Right lobe of liver (tissue), 6 donors: ENCODE data around the gene CLSTN3. TPM values are rescaled to one million over a fixed set of nuclear protein-coding genes. Genes with fewer than 3 reads are reported as not detected.
A peak's percentile ranks its signal among the peaks of the same experiment; 100 is the strongest.

Source experiments
- ATAC-seq, 4 donors: fragments of 200-7000 bp; cut with Tn5 transposase; one replicate each; pipeline ENCODE4 v1.9.1; 2020; ENCODE audit warnings: mild to moderate bottlenecking in 4 of 4, moderate library complexity in 4 of 4
- DNase-seq, 3 donors: peaks; one replicate each; pipeline ENCODE4 v3.0.0-alpha.2; 2020
- H3K27ac ChIP-seq, 3 donors: fragments of 200-600 bp; one replicate each; pipeline ENCODE4 v1.8.0; 2022
- H3K27me3 ChIP-seq, 2 donors: fragments of 200-600 bp; one replicate each; pipeline ENCODE4 v1.8.0; 2022
- H3K36me3 ChIP-seq, 4 donors: fragments of 200-600 bp; sonication (generic) in 1 of 4; one replicate each; pipeline versions ENCODE4 v1.5.1 to v1.8.0; 2017 to 2022; ENCODE audit warnings: control low read depth in 1 of 4
- H3K4me1 ChIP-seq, 4 donors: fragments of 200-600 bp; sonication (generic) in 1 of 4; one replicate each; pipeline versions ENCODE4 v1.5.1 to v1.8.0; 2017 to 2022; ENCODE audit warnings: control low read depth in 1 of 4
- H3K4me3 ChIP-seq, 3 donors: fragments of 200-600 bp; one replicate each; pipeline ENCODE4 v1.8.0; 2022
- H3K9me3 ChIP-seq, 4 donors: fragments of 200-600 bp; sonication (generic) in 1 of 4; one replicate each; pipeline versions ENCODE4 v1.5.1 to v1.8.0; 2017 to 2022; ENCODE audit warnings: control low read depth in 1 of 4
- CTCF ChIP-seq, 4 donors: fragments of 200-600 bp in 3 of 4; fragments of 450-650 bp in 1 of 4; IDR thresholded peaks; one replicate each; pipeline versions ENCODE4 v1.5.1 to v1.8.0; 2016 to 2022; ENCODE audit warnings: antibody characterized with exemption in 4 of 4, mild to moderate bottlenecking in 2 of 4
- POLR2A ChIP-seq: fragments of 450-650 bp; IDR thresholded peaks from one replicate; pipeline ENCODE4 v1.6.1; 2017; ENCODE audit warnings: antibody characterized with exemption, mild to moderate bottlenecking
- WGBS: methylation state at CpG from one replicate; pipeline ENCODE4 v1.1.6; 2018; ENCODE audit warnings: low coverage, low lambda C conversion rate; ENCODE audit not compliant: insufficient coverage; ENCODE audit errors: missing lambda C conversion rate; 5-methylcytosine and 5-hydroxymethylcytosine counted together
- intact Hi-C, 2 donors: fragments of 100-400 bp; cut with DNase I; formaldehyde crosslinking; loops; one replicate each; pipeline versions ENCODE4 v1.11.2 to v1.14.1; 2022
- total RNA-seq, 6 experiments: library from RNA; depleted of rRNA in 2 of 6; stranded (reverse); fragments of >200 nt in 2 of 6; fragmentation: NEBNext Ultra II Directional in 3 of 6; extraction: Animal tissue kit (Norgen Biotek cat#: 25700) in 3 of 6; gene quantifications; one replicate each; pipeline versions ENCODE4 v1.1.0 to v1.2.4, GENCODE V29; 2016 to 2023
- donor health status: DM: no; HTN: yes; CAD: no.
- donor health status: DM: no; HTN: no; CAD: no.
- donor health status: DM: no; HTN: no; CAD: no.
- donor health status: DM: no; HTN: yes; CAD: no.
- donor health status: DM: no; HTN: yes; CAD: no.

CLSTN3 gene
- total RNA-seq, 6 experiments from 2014 or later, result 38.9 to 55.2 (median 43.1) TPM

GRCh38 chr12:7092229-7092985, 37.8 kb upstream of the CLSTN3 start, which contains the start of gene C1R:
C1R (minus strand) TSS chr12:7092445; CDS start chr12:7092388, 57 bp downstream.
- TF ChIP-seq POLR2A (peak; percentile 58), CTCF (IDR thresholded peaks at IDR 0.05) (peak; percentile 90 to 93 (median 92))
- Histone ChIP-seq H3K9me3 (no peaks in the 10 kb centered on the region), H3K4me1 (peaks cover 0 to 51% (median 14%) of the 10 kb centered on the region in 4 donors), H3K27me3 (no peaks in the 10 kb centered on the region), H3K36me3 (peaks cover 5 to 30% (median 17%) of the 10 kb centered on the region in 4 donors), H3K4me3 (peak within 1 kb of the TSS; percentile 56 to 90 (median 81)), H3K27ac (peak within 1 kb of the TSS; percentile 84 to 94 (median 84))
- intact Hi-C loops, result loop anchor here in 1 of 2 donors (10.0 kb wide), 1 partner anchor 138 kb away; the partner anchor contains the start of gene PTPN6
- WGBS, result 7% methylated on average over 13 of the region's 16 CpGs
- peak; percentile 65 to 81 (median 73) for ATAC-seq
- DNase-seq, result peak; percentile 86 to 90 (median 86)

- Histone ChIP-seq H3K9me3 (no peaks in the 10 kb centered on the region), H3K4me1 (peaks cover 0 to 51% (median 14%) of the 10 kb centered on the region in 4 donors), H3K36me3 (peaks cover 5 to 24% (median 13%) of the 10 kb centered on the region in 4 donors), H3K4me3 (no peak overlapping the region), H3K27me3 (no peaks in the 10 kb centered on the region), H3K27ac (peak overlapping the region; percentile 84 to 94 (median 84))
- intact Hi-C loops, result loop anchor here in 1 of 2 donors (10.0 kb wide), 1 partner anchor 138 kb away; the partner anchor contains the start of gene PTPN6
- TF ChIP-seq CTCF (IDR thresholded peaks at IDR 0.05) (no peak), POLR2A (no peak)
- ATAC-seq, result no peak
- WGBS, result 57% methylated on average over 2 of the region's 8 CpGs
- peak in 1 of 3 donors; percentile 45 for DNase-seq
These were observed 37.1 kb upstream of the CLSTN3 start for GRCh38 chr12:7092986-7093460.

- peak overlapping the region in 2 of 3 donors; percentile 84 to 94 for H3K27ac ChIP-seq
These were observed 36.7 kb upstream of the CLSTN3 start for GRCh38 chr12:7093486-7093885.

More at GRCh38 chr12:7093486-7093885, 36.7 kb upstream of the CLSTN3 start:
- peaks cover 0 to 47% (median 14%) of the 10 kb centered on the region in 4 donors for H3K4me1 ChIP-seq
- WGBS, result 40% methylated on average over 5 of the region's 5 CpGs
- DNase-seq, result peak in 1 of 3 donors; percentile 37
- TF ChIP-seq POLR2A (no peak), CTCF (IDR thresholded peaks at IDR 0.05) (no peak)
- no peaks in the 10 kb centered on the region for H3K9me3 ChIP-seq
- ATAC-seq, result no peak
- intact Hi-C loops, result loop anchor here in 1 of 2 donors (10.0 kb wide), 1 partner anchor 139 kb away; the partner anchor contains the start of gene PTPN6
- H3K4me3 ChIP-seq, result no peak overlapping the region
- no peaks in the 10 kb centered on the region for H3K27me3 ChIP-seq
- peaks cover 2 to 24% (median 11%) of the 10 kb centered on the region in 4 donors for H3K36me3 ChIP-seq
